ENCODE data around the gene AGPAT1. TPM values are rescaled to one million over a fixed set of nuclear protein-coding genes. Genes with fewer than 3 reads are reported as not detected.
"Not testable (repeated sequence)": the region's sequence is repeated elsewhere in the genome, so short reads cannot be mapped to it uniquely, and the experiment has no call there.

The AGPAT1 gene
- total RNA-seq, 4 donors from 2014 or later, result 32.0 to 58.7 (median 42.0) TPM

DNA sequence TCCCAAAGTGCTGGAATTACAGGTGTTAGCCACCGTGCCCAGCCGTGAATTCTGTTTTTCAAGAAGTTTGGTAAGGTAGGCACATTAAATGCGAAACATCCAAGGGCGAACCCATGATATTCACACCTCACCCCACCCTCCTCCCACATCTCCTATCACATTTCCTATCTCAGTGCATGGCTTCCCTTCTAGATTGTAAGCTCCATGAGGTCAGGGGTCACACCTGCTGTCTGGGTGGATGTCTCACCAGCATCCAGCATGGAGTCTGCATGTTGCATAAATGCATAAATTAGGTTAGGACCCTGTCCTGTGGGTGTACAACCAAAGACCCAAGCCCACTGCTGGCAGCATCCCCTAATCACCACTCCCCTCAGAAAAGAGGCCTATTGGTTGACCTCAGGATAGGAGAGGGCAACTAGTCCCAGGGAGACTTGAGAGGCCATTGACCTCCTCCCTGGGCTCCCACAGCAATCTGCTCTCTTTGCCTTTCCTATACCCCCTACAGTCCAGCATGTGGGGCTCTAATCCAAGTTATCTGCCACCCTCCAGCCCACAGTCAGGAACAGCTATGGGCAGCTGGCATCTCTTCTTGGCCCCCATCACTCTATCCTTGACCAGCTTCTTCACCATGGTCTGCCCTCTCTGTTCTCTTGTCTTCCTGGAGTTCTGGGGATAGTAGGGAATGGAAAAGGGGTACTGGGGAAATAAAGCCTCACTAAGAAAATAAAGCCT is 28.3 kb downstream of the AGPAT1 start:
- H3K27me3 ChIP-seq, result peaks cover 18 to 32% (median 23%) of the 10 kb centered on the region in 3 donors
- intact Hi-C loops (cut with DNase I; ENCODE audit: low total_unique reads), result no loop called here
- H3K4me1 ChIP-seq, result peaks cover 6 to 7% of the 10 kb centered on the region in 2 donors
- in situ Hi-C loops (cut with MboI; ENCODE audit: low sequenced_read_pairs in 4 of 4), result loop anchor here in 1 of 4 donors (25.0 kb wide), 1 partner anchor 185 kb away; the partner anchor contains the start of genes DXO, NELFE and SKIC2
- no peaks in the 10 kb centered on the region for H3K9me3 ChIP-seq
- no peak overlapping the region for H3K4me3 ChIP-seq
- no peak overlapping the region for H3K27ac ChIP-seq
- ATAC-seq (no peak), DNase-seq (no peak)
- H3K36me3 ChIP-seq, result no peaks in the 10 kb centered on the region
- TF ChIP-seq POLR2A (IDR thresholded peaks at IDR 0.05), result no peak
- TF ChIP-seq, protein P1, sequence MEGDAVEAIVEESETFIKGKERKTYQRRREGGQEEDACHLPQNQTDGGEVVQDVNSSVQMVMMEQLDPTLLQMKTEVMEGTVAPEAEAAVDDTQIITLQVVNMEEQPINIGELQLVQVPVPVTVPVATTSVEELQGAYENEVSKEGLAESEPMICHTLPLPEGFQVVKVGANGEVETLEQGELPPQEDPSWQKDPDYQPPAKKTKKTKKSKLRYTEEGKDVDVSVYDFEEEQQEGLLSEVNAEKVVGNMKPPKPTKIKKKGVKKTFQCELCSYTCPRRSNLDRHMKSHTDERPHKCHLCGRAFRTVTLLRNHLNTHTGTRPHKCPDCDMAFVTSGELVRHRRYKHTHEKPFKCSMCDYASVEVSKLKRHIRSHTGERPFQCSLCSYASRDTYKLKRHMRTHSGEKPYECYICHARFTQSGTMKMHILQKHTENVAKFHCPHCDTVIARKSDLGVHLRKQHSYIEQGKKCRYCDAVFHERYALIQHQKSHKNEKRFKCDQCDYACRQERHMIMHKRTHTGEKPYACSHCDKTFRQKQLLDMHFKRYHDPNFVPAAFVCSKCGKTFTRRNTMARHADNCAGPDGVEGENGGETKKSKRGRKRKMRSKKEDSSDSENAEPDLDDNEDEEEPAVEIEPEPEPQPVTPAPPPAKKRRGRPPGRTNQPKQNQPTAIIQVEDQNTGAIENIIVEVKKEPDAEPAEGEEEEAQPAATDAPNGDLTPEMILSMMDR (IDR thresholded peaks at IDR 0.05 in 4 of 5, conservative IDR thresholded peaks at IDR 0.05 in 1 of 5), result no peak

DNA sequence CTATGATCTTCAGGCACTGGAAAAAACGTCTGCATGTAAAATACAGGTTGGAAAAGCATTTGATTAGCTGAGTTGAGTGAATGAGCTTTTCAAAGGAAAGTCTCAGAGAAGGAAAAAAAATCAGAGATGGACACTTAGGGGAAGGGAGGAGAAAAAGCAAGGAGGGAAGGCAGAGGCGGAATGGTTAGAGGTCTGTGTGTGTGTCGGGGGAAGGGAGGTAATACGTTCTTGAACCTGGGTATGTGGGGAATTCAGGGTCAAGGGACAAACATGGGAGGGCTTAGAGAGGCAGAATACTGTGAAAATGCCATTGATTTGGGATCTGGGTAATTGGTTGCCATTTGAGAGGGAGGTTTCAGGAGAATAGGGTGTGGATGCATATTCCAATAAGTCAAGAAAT is 29.2 kb downstream of the AGPAT1 start:
- TF ChIP-seq POLR2A (IDR thresholded peaks at IDR 0.05), result no peak
- TF ChIP-seq, protein P1 (IDR thresholded peaks at IDR 0.05 in 4 of 5, conservative IDR thresholded peaks at IDR 0.05 in 1 of 5), result no peak
- ATAC-seq (no peak), DNase-seq (no peak)
- intact Hi-C loops (cut with DNase I; ENCODE audit: low total_unique reads) (no loop called here), in situ Hi-C loops (cut with MboI; ENCODE audit: low sequenced_read_pairs in 4 of 4) (loop anchor here in 1 of 4 donors (25.0 kb wide), 1 partner anchor 184 kb away; the partner anchor contains the start of genes DXO, NELFE and SKIC2)
- Histone ChIP-seq H3K36me3 (no peaks in the 10 kb centered on the region), H3K27me3 (peaks cover 18 to 32% (median 23%) of the 10 kb centered on the region in 3 donors), H3K4me1 (no peaks in the 10 kb centered on the region), H3K27ac (no peak overlapping the region), H3K9me3 (no peaks in the 10 kb centered on the region), H3K4me3 (no peak overlapping the region)

DNA sequence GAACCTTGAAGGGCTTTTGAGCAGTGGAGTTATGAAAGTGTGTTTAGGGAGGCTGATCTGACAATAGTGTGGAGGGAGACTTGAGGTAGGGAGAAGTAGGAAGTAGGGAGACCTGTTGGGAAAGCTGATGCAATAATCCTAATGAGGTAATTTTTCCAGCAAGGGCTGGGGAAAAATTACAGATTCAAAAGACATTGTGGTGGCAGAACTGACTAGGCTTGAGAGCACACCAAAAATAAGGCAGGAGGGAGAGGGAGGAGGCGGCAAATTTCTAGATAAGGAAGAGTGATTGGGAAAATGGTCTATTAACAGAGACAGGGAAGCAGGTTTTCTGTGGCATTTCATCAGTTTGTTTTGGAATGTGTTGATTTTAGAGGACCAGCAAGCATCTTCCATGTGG is 29.6 kb downstream of the AGPAT1 start:
- in situ Hi-C loops (cut with MboI; ENCODE audit: low sequenced_read_pairs in 4 of 4), result loop anchor here in 1 of 4 donors (25.0 kb wide), 1 partner anchor 184 kb away; the partner anchor contains the start of genes DXO, NELFE and SKIC2

DNA sequence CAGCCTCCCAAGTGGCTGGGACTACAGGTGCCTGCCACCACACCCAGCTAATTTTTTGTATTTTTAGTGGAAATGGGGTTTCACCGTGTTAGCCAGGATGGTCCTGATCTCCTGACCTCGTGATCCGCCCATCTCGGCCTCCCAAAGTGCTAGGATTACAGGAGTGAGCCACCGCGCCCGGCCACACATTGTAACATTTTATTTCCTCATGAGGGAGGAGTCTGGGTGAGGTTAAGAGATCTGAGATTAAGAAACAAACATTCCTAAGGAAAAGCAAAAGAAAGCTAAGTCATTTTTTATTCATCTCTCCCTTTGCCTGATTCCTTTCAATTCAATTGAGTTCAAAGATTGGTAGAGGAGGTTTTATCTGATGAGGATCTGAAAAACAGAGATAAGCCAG is 31.6 kb downstream of the AGPAT1 start:
- peaks cover 14 to 19% (median 17%) of the 10 kb centered on the region in 3 donors for H3K27me3 ChIP-seq
- intact Hi-C loops (cut with DNase I; ENCODE audit: low total_unique reads); H3K36me3 ChIP-seq; H3K4me1 ChIP-seq; DNase-seq; H3K27ac ChIP-seq; H3K4me3 ChIP-seq; ATAC-seq; H3K9me3 ChIP-seq: not testable (repeated sequence)
- in situ Hi-C loops (cut with MboI; ENCODE audit: low sequenced_read_pairs in 4 of 4), result loop anchor here in 1 of 4 donors (25.0 kb wide), 1 partner anchor 182 kb away; the partner anchor contains the start of genes DXO, NELFE and SKIC2

More for the DNA sequence above, 29.6 kb downstream of the AGPAT1 start:
- intact Hi-C loops (cut with DNase I; ENCODE audit: low total_unique reads), result no loop called here
- H3K4me1 ChIP-seq, result no peaks in the 10 kb centered on the region
- H3K4me3 ChIP-seq, result no peak overlapping the region
- ATAC-seq (no peak), DNase-seq (no peak)
- H3K9me3 ChIP-seq, result no peaks in the 10 kb centered on the region
- TF ChIP-seq POLR2A (IDR thresholded peaks at IDR 0.05), result no peak
- TF ChIP-seq, protein P1 (IDR thresholded peaks at IDR 0.05 in 4 of 5, conservative IDR thresholded peaks at IDR 0.05 in 1 of 5), result no peak
- peaks cover 18 to 31% (median 23%) of the 10 kb centered on the region in 3 donors for H3K27me3 ChIP-seq
- no peaks in the 10 kb centered on the region for H3K36me3 ChIP-seq
- H3K27ac ChIP-seq, result no peak overlapping the region

DNA sequence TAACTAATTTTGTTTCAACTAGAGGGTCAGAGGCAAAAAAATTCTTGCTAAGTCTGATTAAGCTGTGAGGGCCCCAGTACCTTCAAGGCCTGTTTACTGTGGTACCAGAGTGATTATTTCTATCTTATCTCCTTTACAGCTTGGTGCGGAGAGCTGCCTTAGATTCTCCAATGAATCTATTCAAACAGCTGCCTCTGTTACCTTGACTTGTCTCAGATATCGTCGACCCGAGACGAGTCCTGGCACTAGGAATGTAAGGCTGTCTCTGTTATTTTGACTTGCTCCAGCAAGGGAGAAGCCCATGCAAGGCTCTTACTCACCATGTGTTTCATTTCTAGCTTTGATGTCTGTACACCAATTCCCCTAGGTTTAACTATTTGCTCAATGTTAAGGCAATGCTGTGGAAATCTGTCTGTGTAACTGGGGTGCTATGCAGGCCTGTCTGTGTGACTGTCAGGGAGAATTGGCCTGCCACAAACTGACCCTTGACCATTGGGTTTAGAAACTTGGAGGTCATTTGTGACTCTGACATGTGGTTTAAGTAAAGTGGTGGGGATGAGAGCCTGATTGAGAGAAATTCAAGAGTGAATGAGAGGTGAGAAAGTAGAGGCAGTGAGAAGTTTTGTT is 35.4 kb downstream of the AGPAT1 start:
- no peak overlapping the region for H3K4me3 ChIP-seq
- intact Hi-C loops (cut with DNase I; ENCODE audit: low total_unique reads), result no loop called here
- in situ Hi-C loops (cut with MboI; ENCODE audit: low sequenced_read_pairs in 4 of 4), result loop anchor here in 1 of 4 donors (25.0 kb wide), 1 partner anchor 178 kb away; the partner anchor contains the start of genes DXO, NELFE and SKIC2
- no peaks in the 10 kb centered on the region for H3K4me1 ChIP-seq
- H3K27me3 ChIP-seq, result no peaks in the 10 kb centered on the region
- ATAC-seq (no peak), DNase-seq (no peak)
- no peaks in the 10 kb centered on the region for H3K36me3 ChIP-seq
- no peaks in the 10 kb centered on the region for H3K9me3 ChIP-seq
- H3K27ac ChIP-seq, result no peak overlapping the region
- TF ChIP-seq, protein P1 (IDR thresholded peaks at IDR 0.05 in 4 of 5, conservative IDR thresholded peaks at IDR 0.05 in 1 of 5), result no peak
- no peak for TF ChIP-seq POLR2A (IDR thresholded peaks at IDR 0.05)
